ENCODE measurements around the gene RPL37A.

- TF ChIP-seq CTCF (IDR thresholded peaks at IDR 0.05; ENCODE audit: low read depth, low read length, missing input control) = no peak
- no peak for TF ChIP-seq HNF4G (IDR thresholded peaks at IDR 0.05)
Observed at GRCh38 chr2:216508229-216508628, 9.6 kb downstream of the RPL37A start.

Measured in liver (tissue), 3 donors.